ENCODE measurements around the gene WSCD1. TPM values are rescaled to one million over a fixed set of nuclear protein-coding genes. Genes with fewer than 3 reads are reported as not detected.

The WSCD1 gene
- total RNA-seq, 2 experiments from 2014 or later = 0.50 to 0.53 TPM

- Mint-ChIP-seq H3K36me3 (no peaks in the 10 kb centered on the region), H3K9me3 (no peaks in the 10 kb centered on the region), H3K27ac (no peak overlapping the region), H3K27me3 (peaks cover 6% of the 10 kb centered on the region), H3K4me3 (no peak overlapping the region), H3K4me1 (ENCODE audit: low read depth) (no peaks in the 10 kb centered on the region)
- intact Hi-C loops (cut with micrococcal nuclease) = no loop called here
- ChIA-PET CTCF (no interaction called here), POLR2A (no interaction called here)
- DNase-seq = no peak
Observed at GRCh38 chr17:6092903-6093468, 22.8 kb downstream of the WSCD1 start.

GRCh38 chr17:6094453-6094852 is 24.3 kb downstream of the WSCD1 start:
- H3K27me3 Mint-ChIP-seq = peaks cover 6% of the 10 kb centered on the region
- CTCF ChIA-PET = no interaction called here
- POLR2A ChIA-PET = no interaction called here
- no peaks in the 10 kb centered on the region for H3K36me3 Mint-ChIP-seq
- intact Hi-C loops (cut with micrococcal nuclease) = no loop called here
- no peak for DNase-seq
- H3K9me3 Mint-ChIP-seq = no peaks in the 10 kb centered on the region
- no peak overlapping the region for H3K4me3 Mint-ChIP-seq
- no peak overlapping the region for H3K27ac Mint-ChIP-seq
- no peaks in the 10 kb centered on the region for H3K4me1 Mint-ChIP-seq (ENCODE audit: low read depth)

GRCh38 chr17:6094926-6095325 is 24.7 kb downstream of the WSCD1 start:
- no peak for DNase-seq
- H3K4me1 Mint-ChIP-seq (ENCODE audit: low read depth) = no peaks in the 10 kb centered on the region
- ChIA-PET CTCF (no interaction called here), POLR2A (no interaction called here)
- intact Hi-C loops (cut with micrococcal nuclease) = no loop called here
- no peaks in the 10 kb centered on the region for H3K9me3 Mint-ChIP-seq
- no peak overlapping the region for H3K27ac Mint-ChIP-seq
- H3K4me3 Mint-ChIP-seq = no peak overlapping the region
- H3K36me3 Mint-ChIP-seq = no peaks in the 10 kb centered on the region
- H3K27me3 Mint-ChIP-seq = peaks cover 6% of the 10 kb centered on the region

- DNase-seq = no peak
- intact Hi-C loops (cut with micrococcal nuclease) = no loop called here
- Mint-ChIP-seq H3K4me1 (ENCODE audit: low read depth) (no peaks in the 10 kb centered on the region), H3K27me3 (peaks cover 6% of the 10 kb centered on the region), H3K4me3 (no peak overlapping the region), H3K9me3 (no peaks in the 10 kb centered on the region), H3K36me3 (no peaks in the 10 kb centered on the region), H3K27ac (no peak overlapping the region)
- ChIA-PET POLR2A (no interaction called here), CTCF (no interaction called here)
Observed at GRCh38 chr17:6095501-6095900, 25.3 kb downstream of the WSCD1 start.

GRCh38 chr17:6096201-6097004 is 26.2 kb downstream of the WSCD1 start:
- H3K4me1 Mint-ChIP-seq (ENCODE audit: low read depth) = no peaks in the 10 kb centered on the region
- H3K27me3 Mint-ChIP-seq = peaks cover 6% of the 10 kb centered on the region
- H3K36me3 Mint-ChIP-seq = no peaks in the 10 kb centered on the region
- intact Hi-C loops (cut with micrococcal nuclease) = no loop called here
- CTCF ChIA-PET = no interaction called here
- H3K27ac Mint-ChIP-seq = no peak overlapping the region
- POLR2A ChIA-PET = no interaction called here
- DNase-seq = no peak
- no peaks in the 10 kb centered on the region for H3K9me3 Mint-ChIP-seq
- no peak overlapping the region for H3K4me3 Mint-ChIP-seq

GRCh38 chr17:6097005-6097279 is 26.8 kb downstream of the WSCD1 start:
- Mint-ChIP-seq H3K36me3 (no peaks in the 10 kb centered on the region), H3K4me3 (no peak overlapping the region), H3K27ac (no peak overlapping the region), H3K27me3 (peaks cover 6% of the 10 kb centered on the region), H3K4me1 (ENCODE audit: low read depth) (no peaks in the 10 kb centered on the region), H3K9me3 (no peaks in the 10 kb centered on the region)
- DNase-seq = no peak
- CTCF ChIA-PET = no interaction called here
- POLR2A ChIA-PET = no interaction called here
- intact Hi-C loops (cut with micrococcal nuclease) = no loop called here

- no peak for DNase-seq
- Mint-ChIP-seq H3K9me3 (no peaks in the 10 kb centered on the region), H3K4me1 (ENCODE audit: low read depth) (no peaks in the 10 kb centered on the region), H3K4me3 (no peak overlapping the region), H3K27ac (no peak overlapping the region), H3K27me3 (peaks cover 6% of the 10 kb centered on the region), H3K36me3 (no peaks in the 10 kb centered on the region)
- ChIA-PET POLR2A (no interaction called here), CTCF (no interaction called here)
- intact Hi-C loops (cut with micrococcal nuclease) = no loop called here
Observed at GRCh38 chr17:6098050-6098822, 28.1 kb downstream of the WSCD1 start.

- Mint-ChIP-seq H3K27me3 (peaks cover 6% of the 10 kb centered on the region), H3K36me3 (no peaks in the 10 kb centered on the region), H3K27ac (no peak overlapping the region), H3K4me1 (ENCODE audit: low read depth) (no peaks in the 10 kb centered on the region), H3K4me3 (no peak overlapping the region), H3K9me3 (no peaks in the 10 kb centered on the region)
- ChIA-PET CTCF (no interaction called here), POLR2A (no interaction called here)
- no peak for DNase-seq
- intact Hi-C loops (cut with micrococcal nuclease) = no loop called here
Observed at GRCh38 chr17:6098823-6099180, 28.6 kb downstream of the WSCD1 start.

GRCh38 chr17:6099492-6099891 is 29.3 kb downstream of the WSCD1 start:
- no peak for DNase-seq
- Mint-ChIP-seq H3K4me1 (ENCODE audit: low read depth) (no peaks in the 10 kb centered on the region), H3K36me3 (no peaks in the 10 kb centered on the region), H3K27ac (no peak overlapping the region), H3K9me3 (no peaks in the 10 kb centered on the region), H3K4me3 (no peak overlapping the region), H3K27me3 (peaks cover 3% of the 10 kb centered on the region)
- intact Hi-C loops (cut with micrococcal nuclease) = no loop called here
- POLR2A ChIA-PET = no interaction called here
- CTCF ChIA-PET = interaction anchor here (1.1 kb wide), 1 partner anchor 31 kb away, joined by 3 read pairs; no protein-coding TSS in a partner anchor

GRCh38 chr17:6100146-6100545 is 30.0 kb downstream of the WSCD1 start:
- no peak overlapping the region for H3K4me3 Mint-ChIP-seq
- no peaks in the 10 kb centered on the region for H3K9me3 Mint-ChIP-seq
- H3K36me3 Mint-ChIP-seq = no peaks in the 10 kb centered on the region
- ChIA-PET CTCF (interaction anchor here (1.1 kb wide), 1 partner anchor 32 kb away, joined by 3 read pairs; no protein-coding TSS in a partner anchor), POLR2A (no interaction called here)
- peaks cover 3% of the 10 kb centered on the region for H3K27me3 Mint-ChIP-seq
- no peak overlapping the region for H3K27ac Mint-ChIP-seq
- intact Hi-C loops (cut with micrococcal nuclease) = no loop called here
- H3K4me1 Mint-ChIP-seq (ENCODE audit: low read depth) = no peaks in the 10 kb centered on the region
- DNase-seq = no peak

GRCh38 chr17:6100891-6101500 is 30.8 kb downstream of the WSCD1 start:
- intact Hi-C loops (cut with micrococcal nuclease) = no loop called here
- POLR2A ChIA-PET = no interaction called here
- no peak overlapping the region for H3K27ac Mint-ChIP-seq

GRCh38 chr17:6101706-6102105 is 31.5 kb downstream of the WSCD1 start:
- Mint-ChIP-seq H3K9me3 (no peaks in the 10 kb centered on the region), H3K4me1 (ENCODE audit: low read depth) (no peaks in the 10 kb centered on the region), H3K27me3 (peaks cover 12% of the 10 kb centered on the region), H3K27ac (no peak overlapping the region), H3K36me3 (no peaks in the 10 kb centered on the region), H3K4me3 (no peak overlapping the region)
- ChIA-PET CTCF (interaction anchor here (0.8 kb wide), 1 partner anchor 180 kb away, joined by 3 read pairs; no protein-coding TSS in a partner anchor), POLR2A (no interaction called here)
- DNase-seq = no peak
- intact Hi-C loops (cut with micrococcal nuclease) = no loop called here

More at GRCh38 chr17:6100891-6101500, 30.8 kb downstream of the WSCD1 start:
- no peaks in the 10 kb centered on the region for H3K4me1 Mint-ChIP-seq (ENCODE audit: low read depth)
- H3K27me3 Mint-ChIP-seq = peaks cover 6% of the 10 kb centered on the region
- H3K9me3 Mint-ChIP-seq = no peaks in the 10 kb centered on the region
- no peaks in the 10 kb centered on the region for H3K36me3 Mint-ChIP-seq
- H3K4me3 Mint-ChIP-seq = no peak overlapping the region
- DNase-seq = no peak
- CTCF ChIA-PET = no interaction called here
